ENCODE data around the gene HCLS1. TPM values are rescaled to one million over a fixed set of nuclear protein-coding genes. Genes with fewer than 3 reads are reported as not detected.
A peak's percentile ranks its signal among the peaks of the same experiment; 100 is the strongest.

Gene HCLS1
- total RNA-seq, 1 donor from 2014 or later: not detected

DNA sequence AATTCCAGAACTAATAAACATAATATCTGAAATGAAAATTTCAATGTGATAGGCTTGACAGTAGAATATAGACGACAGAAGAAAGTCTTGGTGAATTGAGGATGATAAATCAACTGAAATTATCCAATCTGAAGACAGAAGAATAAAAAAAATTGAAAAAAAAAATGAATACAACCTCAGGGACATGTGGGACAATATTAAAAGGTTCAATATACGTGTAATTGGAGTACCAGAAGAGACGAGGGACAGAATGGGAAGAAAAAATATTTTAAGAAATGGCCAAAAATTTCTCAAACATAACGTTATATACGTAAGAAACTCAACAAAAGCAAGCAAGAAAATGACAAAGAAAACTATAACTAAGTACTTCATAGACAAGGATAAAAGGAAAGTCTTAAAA lies 43.3 kb upstream of the HCLS1 start:
- Mint-ChIP-seq H3K4me3 (ENCODE audit: unreplicated experiment) (no peak overlapping the region), H3K9me3 (ENCODE audit: unreplicated experiment) (peaks cover 9% of the 10 kb centered on the region), H3K27me3 (ENCODE audit: unreplicated experiment) (no peaks in the 10 kb centered on the region), H3K36me3 (ENCODE audit: unreplicated experiment) (peaks cover 67% of the 10 kb centered on the region), H3K27ac (ENCODE audit: unreplicated experiment) (no peak overlapping the region), H3K4me1 (ENCODE audit: unreplicated experiment) (peaks cover 6% of the 10 kb centered on the region)
- TF ChIP-seq, protein P1, sequence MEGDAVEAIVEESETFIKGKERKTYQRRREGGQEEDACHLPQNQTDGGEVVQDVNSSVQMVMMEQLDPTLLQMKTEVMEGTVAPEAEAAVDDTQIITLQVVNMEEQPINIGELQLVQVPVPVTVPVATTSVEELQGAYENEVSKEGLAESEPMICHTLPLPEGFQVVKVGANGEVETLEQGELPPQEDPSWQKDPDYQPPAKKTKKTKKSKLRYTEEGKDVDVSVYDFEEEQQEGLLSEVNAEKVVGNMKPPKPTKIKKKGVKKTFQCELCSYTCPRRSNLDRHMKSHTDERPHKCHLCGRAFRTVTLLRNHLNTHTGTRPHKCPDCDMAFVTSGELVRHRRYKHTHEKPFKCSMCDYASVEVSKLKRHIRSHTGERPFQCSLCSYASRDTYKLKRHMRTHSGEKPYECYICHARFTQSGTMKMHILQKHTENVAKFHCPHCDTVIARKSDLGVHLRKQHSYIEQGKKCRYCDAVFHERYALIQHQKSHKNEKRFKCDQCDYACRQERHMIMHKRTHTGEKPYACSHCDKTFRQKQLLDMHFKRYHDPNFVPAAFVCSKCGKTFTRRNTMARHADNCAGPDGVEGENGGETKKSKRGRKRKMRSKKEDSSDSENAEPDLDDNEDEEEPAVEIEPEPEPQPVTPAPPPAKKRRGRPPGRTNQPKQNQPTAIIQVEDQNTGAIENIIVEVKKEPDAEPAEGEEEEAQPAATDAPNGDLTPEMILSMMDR (IDR thresholded peaks at IDR 0.05): no peak
- no peak for DNase-seq (ENCODE audit: extremely low spot score, unreplicated experiment)

DNA sequence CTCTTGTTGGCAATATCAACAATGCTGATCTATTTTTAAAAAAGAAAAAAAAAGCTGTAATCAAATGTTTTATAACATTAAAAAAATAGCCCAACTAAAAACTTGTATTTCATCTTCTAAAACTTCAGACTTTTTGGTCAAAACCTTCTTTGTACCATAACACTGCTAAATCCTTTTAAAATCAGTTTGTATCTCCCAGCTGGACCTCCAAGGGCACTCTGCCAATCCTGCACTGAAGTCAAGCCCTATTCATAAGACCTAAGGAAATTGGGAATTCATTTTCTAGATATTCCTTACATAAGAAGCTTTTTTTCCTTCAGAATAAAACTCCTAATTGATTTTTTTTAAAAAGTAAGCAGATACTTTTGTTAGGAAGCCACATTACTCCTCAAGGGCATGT lies 38.2 kb upstream of the HCLS1 start:
- Mint-ChIP-seq H3K27me3 (ENCODE audit: unreplicated experiment) (no peaks in the 10 kb centered on the region), H3K27ac (ENCODE audit: unreplicated experiment) (peak overlapping the region; percentile 55), H3K9me3 (ENCODE audit: unreplicated experiment) (peaks cover 3% of the 10 kb centered on the region), H3K4me3 (ENCODE audit: unreplicated experiment) (no peak overlapping the region), H3K4me1 (ENCODE audit: unreplicated experiment) (peaks cover 13% of the 10 kb centered on the region), H3K36me3 (ENCODE audit: unreplicated experiment) (peaks cover 29% of the 10 kb centered on the region)
- DNase-seq (ENCODE audit: extremely low spot score, unreplicated experiment): no peak
- TF ChIP-seq, protein P1 (IDR thresholded peaks at IDR 0.05): no peak

DNA sequence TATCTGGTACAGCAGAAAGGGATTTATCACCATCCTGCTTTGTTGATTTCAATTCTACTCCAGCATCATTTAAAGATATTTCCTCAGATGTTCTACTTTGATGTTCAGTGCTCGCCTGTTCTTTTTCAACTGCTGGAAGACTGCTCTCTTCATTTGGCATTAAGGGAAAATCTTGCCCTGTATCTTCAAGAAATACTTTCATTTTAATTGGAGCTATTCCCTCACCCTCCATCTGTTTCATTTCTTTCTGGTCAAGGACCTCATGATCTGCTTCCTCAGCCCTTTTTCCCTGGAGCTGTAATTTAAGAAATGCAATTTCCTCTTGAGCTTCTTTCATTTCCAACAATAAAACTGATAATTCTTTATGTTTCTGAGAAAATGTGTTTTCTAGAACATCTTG lies 37.8 kb upstream of the HCLS1 start:
- Mint-ChIP-seq H3K36me3 (ENCODE audit: unreplicated experiment) (peaks cover 25% of the 10 kb centered on the region), H3K9me3 (ENCODE audit: unreplicated experiment) (no peaks in the 10 kb centered on the region), H3K4me1 (ENCODE audit: unreplicated experiment) (peaks cover 13% of the 10 kb centered on the region), H3K27me3 (ENCODE audit: unreplicated experiment) (no peaks in the 10 kb centered on the region), H3K27ac (ENCODE audit: unreplicated experiment) (peak overlapping the region; percentile 55), H3K4me3 (ENCODE audit: unreplicated experiment) (no peak overlapping the region)
- no peak for DNase-seq (ENCODE audit: extremely low spot score, unreplicated experiment)
- TF ChIP-seq, protein P1 (IDR thresholded peaks at IDR 0.05): no peak

DNA sequence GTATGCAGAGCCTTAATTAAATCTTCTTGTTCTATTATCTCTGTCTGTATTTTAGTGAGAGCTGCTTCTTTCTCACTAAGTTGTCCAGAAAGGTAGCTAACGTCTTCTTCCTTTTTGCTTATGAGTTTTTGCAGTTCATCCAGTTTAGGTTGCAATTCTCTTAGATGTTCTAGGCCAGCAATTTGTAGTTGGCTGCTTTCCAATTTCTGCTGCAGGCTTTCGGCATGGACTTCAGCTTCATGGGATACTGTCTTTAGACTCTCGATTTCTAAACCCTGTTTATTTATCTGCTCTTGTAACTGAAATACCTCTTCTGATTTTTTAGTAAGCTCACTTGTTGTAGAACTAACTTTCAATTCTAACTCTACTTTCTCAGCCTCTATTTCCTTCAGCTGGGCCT lies 35.5 kb upstream of the HCLS1 start:
- Mint-ChIP-seq H3K4me1 (ENCODE audit: unreplicated experiment) (peaks cover 13% of the 10 kb centered on the region), H3K4me3 (ENCODE audit: unreplicated experiment) (no peak overlapping the region), H3K27ac (ENCODE audit: unreplicated experiment) (no peak overlapping the region), H3K36me3 (ENCODE audit: unreplicated experiment) (peaks cover 28% of the 10 kb centered on the region), H3K9me3 (ENCODE audit: unreplicated experiment) (no peaks in the 10 kb centered on the region), H3K27me3 (ENCODE audit: unreplicated experiment) (no peaks in the 10 kb centered on the region)
- TF ChIP-seq, protein P1 (IDR thresholded peaks at IDR 0.05): no peak
- DNase-seq (ENCODE audit: extremely low spot score, unreplicated experiment): no peak

DNA sequence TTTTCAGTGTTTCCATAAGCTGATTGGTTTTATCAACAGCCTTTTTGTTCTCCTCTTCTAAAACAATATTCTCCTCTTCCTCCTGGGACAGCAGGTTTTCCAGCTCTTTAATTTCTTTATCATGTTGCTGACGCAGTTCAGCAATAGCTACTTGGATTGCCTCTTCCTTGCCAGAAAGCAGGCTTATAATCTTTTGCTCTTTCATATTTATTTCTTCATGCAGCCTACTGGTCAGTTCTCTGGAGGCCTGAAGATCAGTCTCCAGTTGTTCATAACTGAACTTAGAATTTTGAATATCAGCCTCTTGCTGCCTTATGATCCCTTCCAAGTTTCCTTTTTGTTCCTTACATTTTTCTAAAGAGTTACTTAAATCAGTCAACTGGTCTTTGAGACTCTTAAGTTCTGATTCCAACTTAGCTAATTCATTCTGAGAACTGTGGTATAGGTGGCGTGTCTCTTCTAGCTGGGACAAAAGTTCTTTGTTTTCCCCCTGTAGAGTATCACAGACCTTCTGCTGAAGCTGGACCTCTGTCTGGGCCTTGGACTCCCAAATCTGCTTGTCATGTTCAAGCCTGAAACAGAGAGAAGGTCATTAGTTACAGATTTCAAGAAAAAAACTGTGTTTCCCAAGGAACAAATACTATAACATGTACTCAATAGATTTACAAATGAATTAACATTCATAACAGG lies 31.5 kb upstream of the HCLS1 start:
- no peaks in the 10 kb centered on the region for H3K9me3 Mint-ChIP-seq (ENCODE audit: unreplicated experiment)
- H3K4me1 Mint-ChIP-seq (ENCODE audit: unreplicated experiment): no peaks in the 10 kb centered on the region
- H3K27ac Mint-ChIP-seq (ENCODE audit: unreplicated experiment): no peak overlapping the region
- no peaks in the 10 kb centered on the region for H3K27me3 Mint-ChIP-seq (ENCODE audit: unreplicated experiment)
- TF ChIP-seq, protein P1 (IDR thresholded peaks at IDR 0.05): no peak
- no peak for DNase-seq (ENCODE audit: extremely low spot score, unreplicated experiment)
- H3K4me3 Mint-ChIP-seq (ENCODE audit: unreplicated experiment): no peak overlapping the region
- H3K36me3 Mint-ChIP-seq (ENCODE audit: unreplicated experiment): peaks cover 34% of the 10 kb centered on the region

Measured in osteocyte (in vitro differentiated cells).